Osteoblast (primary cell): ENCODE measurements around the gene MAB21L4. TPM values are rescaled to one million over a fixed set of nuclear protein-coding genes. Genes with fewer than 3 reads are reported as not detected.

Experiments
- DNase-seq: peaks from one replicate; pipeline ENCODE4 v3.0.0; 2011; ENCODE audit warnings: low spot score, mixed read lengths; ENCODE audit not compliant: insufficient read length; ENCODE audit errors: missing footprints
- H2AFZ ChIP-seq: 2 replicates; pipeline ENCODE4 v1.6.0; 2011; ENCODE audit warnings: mild to moderate bottlenecking, low read length
- H3K27ac ChIP-seq: 2 replicates; pipeline ENCODE4 v1.5.1; 2011; ENCODE audit warnings: mild to moderate bottlenecking, low read depth, low read length, moderate library complexity
- H3K27me3 ChIP-seq: 2 replicates; pipeline ENCODE4 v1.6.0; 2012; ENCODE audit warnings: mild to moderate bottlenecking, control low read depth, inconsistent platforms, low read length, moderate library complexity; ENCODE audit not compliant: insufficient read depth
- H3K36me3 ChIP-seq: 2 replicates; pipeline ENCODE4 v1.5.1; 2011; ENCODE audit warnings: mild to moderate bottlenecking, low read length, control low read depth, moderate library complexity; ENCODE audit not compliant: insufficient read depth
- H3K4me1 ChIP-seq: 2 replicates; pipeline ENCODE4 v1.5.1; 2011; ENCODE audit warnings: mild to moderate bottlenecking, low read length, control low read depth, moderate library complexity; ENCODE audit not compliant: insufficient read depth
- H3K4me2 ChIP-seq: 2 replicates; pipeline ENCODE4 v1.6.0; 2011; ENCODE audit warnings: mild to moderate bottlenecking, low read length; ENCODE audit not compliant: insufficient read depth
- H3K4me3 ChIP-seq: fragments of 200-600 bp; sonication (generic); 3 replicates; pipeline ENCODE4 v1.5.1; 2012; ENCODE audit warnings: mild to moderate bottlenecking, low read length, inconsistent platforms; ENCODE audit not compliant: insufficient read depth
- H3K79me2 ChIP-seq: 2 replicates; pipeline ENCODE4 v1.6.0; 2012; ENCODE audit warnings: mild to moderate bottlenecking, low read length, control low read depth, inconsistent platforms; ENCODE audit not compliant: insufficient read depth
- H3K9me3 ChIP-seq: 2 replicates; pipeline ENCODE4 v1.5.1; 2011; ENCODE audit warnings: low read depth, low read length, control low read depth
- H4K20me1 ChIP-seq: 2 replicates; pipeline ENCODE4 v1.6.0; 2012; ENCODE audit warnings: mild to moderate bottlenecking, low read length, control low read depth; ENCODE audit not compliant: insufficient read depth
- CTCF ChIP-seq: IDR thresholded peaks from 2 replicates; pipeline ENCODE4 v1.5.1; 2011; ENCODE audit warnings: mild to moderate bottlenecking, low read depth, low read length, moderate library complexity; ENCODE audit errors: extremely low read depth
- total RNA-seq: library from RNA; depleted of rRNA; stranded (reverse); fragments of >200 nt; gene quantifications from 2 replicates; pipeline ENCODE4 v1.2.3, GENCODE V29; 2012

The MAB21L4 gene
- total RNA-seq, 1 donor = not detected

GRCh38 chr2:240888890-240889573, 6.9 kb downstream of the MAB21L4 start:
- no peak overlapping the region for H3K27ac ChIP-seq
- no peaks in the 10 kb centered on the region for H3K4me1 ChIP-seq
- H3K36me3 ChIP-seq = no peaks in the 10 kb centered on the region
- no peak overlapping the region for H2AFZ ChIP-seq
- no peaks in the 10 kb centered on the region for H3K27me3 ChIP-seq
- no peak overlapping the region for H3K4me3 ChIP-seq
- no peaks in the 10 kb centered on the region for H3K79me2 ChIP-seq
- no peak for DNase-seq
- no peak overlapping the region for H3K4me2 ChIP-seq
- TF ChIP-seq CTCF = no peak
- no peaks in the 10 kb centered on the region for H3K9me3 ChIP-seq
- no peaks in the 10 kb centered on the region for H4K20me1 ChIP-seq

DNA sequence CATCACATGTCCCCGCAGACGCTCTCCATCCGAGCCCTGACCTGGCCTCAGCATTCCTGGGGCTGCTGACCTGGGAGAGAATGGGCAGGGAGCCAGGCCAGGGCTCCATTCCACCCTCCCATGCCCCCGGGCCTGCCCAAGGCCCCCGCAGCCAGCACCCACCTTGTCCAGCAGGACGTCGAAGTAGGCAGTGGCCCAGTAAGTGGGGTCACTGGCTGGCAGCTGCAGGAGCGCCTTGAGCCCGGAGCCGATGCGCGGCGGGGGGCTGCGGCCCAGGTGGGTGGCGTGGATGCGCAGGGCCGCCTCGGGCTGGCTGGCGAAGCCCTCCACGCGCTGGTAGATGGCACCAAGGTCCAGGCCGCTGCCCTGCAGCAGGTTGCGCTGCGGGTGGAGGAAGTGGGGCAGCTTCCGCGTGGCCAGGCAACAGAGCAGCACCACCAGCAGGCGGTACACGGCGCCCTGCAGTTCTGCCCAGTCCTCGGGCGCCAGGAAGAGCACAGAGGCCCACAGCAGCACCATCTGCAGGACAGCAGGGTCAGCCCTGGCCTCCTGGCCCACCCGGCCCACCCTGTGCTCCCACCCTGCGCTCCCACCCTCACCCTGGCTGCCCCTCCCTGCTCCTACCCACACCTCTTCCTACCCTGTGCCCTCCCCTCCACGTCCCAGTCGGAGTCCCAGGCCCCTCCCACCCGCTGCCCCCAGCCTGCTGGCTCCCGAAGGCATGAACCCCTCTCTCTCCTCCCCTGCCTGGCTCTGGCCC, 7.6 kb downstream of the MAB21L4 start:
- no peaks in the 10 kb centered on the region for H3K4me1 ChIP-seq
- TF ChIP-seq CTCF = no peak

DNA sequence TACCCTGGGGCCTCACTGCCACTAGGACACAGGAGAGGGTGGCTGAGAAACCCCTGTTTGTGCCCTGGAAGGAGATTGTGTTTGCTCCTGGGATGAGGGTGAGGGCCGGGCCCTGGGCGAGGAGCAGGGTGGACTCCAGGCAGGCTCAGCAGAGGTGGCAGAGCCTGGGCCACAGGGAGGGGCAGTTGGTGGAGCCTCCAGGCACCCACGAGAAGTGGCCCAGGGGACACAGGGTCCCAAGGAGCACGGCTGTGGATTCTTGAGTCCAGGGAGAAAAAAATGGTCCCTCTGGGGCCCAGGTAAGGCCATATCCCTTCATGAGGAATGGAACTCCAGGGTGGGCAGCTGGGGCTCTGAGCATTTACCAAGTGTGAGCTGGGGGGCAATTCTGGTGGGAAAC, 8.3 kb downstream of the MAB21L4 start:
- H3K4me1 ChIP-seq = no peaks in the 10 kb centered on the region
- peak; percentile 77 for DNase-seq
- no peak for TF ChIP-seq CTCF
- H3K4me3 ChIP-seq = no peak overlapping the region
- H3K9me3 ChIP-seq = no peaks in the 10 kb centered on the region
- no peak overlapping the region for H3K4me2 ChIP-seq
- no peaks in the 10 kb centered on the region for H3K36me3 ChIP-seq
- no peak overlapping the region for H3K27ac ChIP-seq
- no peaks in the 10 kb centered on the region for H4K20me1 ChIP-seq
- no peaks in the 10 kb centered on the region for H3K79me2 ChIP-seq
- H3K27me3 ChIP-seq = peaks cover under 1% of the 10 kb centered on the region
- no peak overlapping the region for H2AFZ ChIP-seq

More for the DNA sequence above, 7.6 kb downstream of the MAB21L4 start:
- H3K9me3 ChIP-seq = no peaks in the 10 kb centered on the region
- H3K4me3 ChIP-seq = no peak overlapping the region
- H3K27ac ChIP-seq = no peak overlapping the region
- no peak overlapping the region for H2AFZ ChIP-seq
- no peak overlapping the region for H3K4me2 ChIP-seq
- no peaks in the 10 kb centered on the region for H3K79me2 ChIP-seq
- H3K27me3 ChIP-seq = no peaks in the 10 kb centered on the region
- H3K36me3 ChIP-seq = no peaks in the 10 kb centered on the region
- peak; percentile 67 for DNase-seq
- no peaks in the 10 kb centered on the region for H4K20me1 ChIP-seq
